ENCODE measurements around the gene TP53BP1. TPM values are rescaled to one million over a fixed set of nuclear protein-coding genes. Genes with fewer than 3 reads are reported as not detected.

TP53BP1 gene
- total RNA-seq, 4 donors from 2014 or later = 46.4 to 98.0 (median 72.7) TPM

DNA sequence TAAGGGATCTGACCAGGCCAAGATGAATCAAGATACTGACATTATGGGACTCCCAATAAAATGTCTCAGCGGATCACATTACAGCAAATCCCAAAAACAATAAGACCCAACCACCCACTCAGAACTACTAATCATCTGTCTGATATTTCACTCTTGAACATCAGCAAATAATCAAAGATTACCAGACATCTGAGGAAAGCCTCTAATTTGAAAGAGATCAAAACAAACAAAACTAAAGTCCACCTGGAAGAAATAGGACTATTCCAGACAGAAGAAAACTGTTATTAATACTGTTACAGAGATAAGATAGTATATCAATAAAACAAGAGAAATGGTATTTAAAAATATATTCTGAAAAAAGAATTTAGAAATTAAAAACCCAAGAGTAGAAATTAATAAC, 29.0 kb downstream of the TP53BP1 start:
- Histone ChIP-seq H3K4me3 (replicated peaks in 1 of 3) (no peak overlapping the region), H3K9me3 (no peaks in the 10 kb centered on the region), H3K36me3 (peaks cover 8 to 31% of the 10 kb centered on the region in 2 donors), H3K27ac (no peak overlapping the region), H3K4me1 (no peaks in the 10 kb centered on the region), H3K27me3 (no peaks in the 10 kb centered on the region)
- 93% methylated on average over 1 of the region's 1 CpG for WGBS, 2 donors
- TF ChIP-seq, protein P1, sequence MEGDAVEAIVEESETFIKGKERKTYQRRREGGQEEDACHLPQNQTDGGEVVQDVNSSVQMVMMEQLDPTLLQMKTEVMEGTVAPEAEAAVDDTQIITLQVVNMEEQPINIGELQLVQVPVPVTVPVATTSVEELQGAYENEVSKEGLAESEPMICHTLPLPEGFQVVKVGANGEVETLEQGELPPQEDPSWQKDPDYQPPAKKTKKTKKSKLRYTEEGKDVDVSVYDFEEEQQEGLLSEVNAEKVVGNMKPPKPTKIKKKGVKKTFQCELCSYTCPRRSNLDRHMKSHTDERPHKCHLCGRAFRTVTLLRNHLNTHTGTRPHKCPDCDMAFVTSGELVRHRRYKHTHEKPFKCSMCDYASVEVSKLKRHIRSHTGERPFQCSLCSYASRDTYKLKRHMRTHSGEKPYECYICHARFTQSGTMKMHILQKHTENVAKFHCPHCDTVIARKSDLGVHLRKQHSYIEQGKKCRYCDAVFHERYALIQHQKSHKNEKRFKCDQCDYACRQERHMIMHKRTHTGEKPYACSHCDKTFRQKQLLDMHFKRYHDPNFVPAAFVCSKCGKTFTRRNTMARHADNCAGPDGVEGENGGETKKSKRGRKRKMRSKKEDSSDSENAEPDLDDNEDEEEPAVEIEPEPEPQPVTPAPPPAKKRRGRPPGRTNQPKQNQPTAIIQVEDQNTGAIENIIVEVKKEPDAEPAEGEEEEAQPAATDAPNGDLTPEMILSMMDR (IDR thresholded peaks at IDR 0.05) = no peak
- TF ChIP-seq POLR2A (IDR thresholded peaks at IDR 0.05) = no peak
- DNase-seq = no peak
- intact Hi-C loops (cut with DNase I) = no loop called here

DNA sequence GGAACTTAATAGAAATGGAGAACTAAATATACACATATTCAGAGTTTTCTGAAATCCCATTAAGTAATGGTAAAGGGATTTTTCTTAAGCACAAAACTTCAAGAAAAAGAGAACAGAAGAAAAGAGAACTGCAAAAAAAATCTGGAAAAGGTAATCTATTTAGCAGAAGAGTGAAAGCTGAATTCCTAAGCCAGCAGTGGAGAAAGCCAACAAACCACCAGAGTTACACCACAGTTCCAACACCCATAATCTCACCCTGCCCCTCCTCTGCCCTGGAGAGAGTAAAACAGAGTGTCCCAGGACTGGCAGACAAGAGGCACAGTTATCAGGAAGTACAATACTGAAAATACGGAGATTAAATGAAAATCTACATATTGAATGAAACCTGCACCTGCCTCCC, 29.4 kb downstream of the TP53BP1 start:
- no peaks in the 10 kb centered on the region for H3K4me1 ChIP-seq
- H3K27ac ChIP-seq = no peak overlapping the region
- no peaks in the 10 kb centered on the region for H3K9me3 ChIP-seq
- WGBS, 2 donors = 92 to 94% methylated on average over 1 of the region's 1 CpG
- H3K27me3 ChIP-seq = no peaks in the 10 kb centered on the region
- TF ChIP-seq, protein P1 (IDR thresholded peaks at IDR 0.05) = no peak
- no peak for TF ChIP-seq POLR2A (IDR thresholded peaks at IDR 0.05)
- peaks cover 8 to 28% of the 10 kb centered on the region in 2 donors for H3K36me3 ChIP-seq
- intact Hi-C loops (cut with DNase I) = no loop called here
- no peak for DNase-seq
- H3K4me3 ChIP-seq (replicated peaks in 1 of 3) = no peak overlapping the region

DNA sequence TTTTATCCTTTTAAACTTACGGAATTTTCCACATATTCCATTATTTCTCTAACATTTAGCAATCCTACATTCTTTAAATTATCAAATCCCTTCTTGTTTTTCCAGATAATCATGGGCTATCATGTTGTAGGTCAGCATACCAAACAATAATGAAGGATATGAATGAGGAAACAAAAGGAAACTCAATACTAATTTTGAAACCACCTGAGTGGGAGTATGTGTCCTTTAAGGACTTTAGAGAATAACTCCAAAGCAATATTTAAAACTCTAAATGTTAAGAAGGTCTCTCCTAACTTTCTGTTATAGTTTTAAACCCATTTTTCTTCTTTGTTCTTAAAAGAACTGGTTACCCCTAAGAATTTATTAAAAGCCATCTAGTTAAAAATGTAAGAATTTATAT, 43.0 kb downstream of the TP53BP1 start:
- H3K4me1 ChIP-seq = no peaks in the 10 kb centered on the region
- no peak for DNase-seq
- TF ChIP-seq, protein P1 (IDR thresholded peaks at IDR 0.05) = no peak
- TF ChIP-seq POLR2A (IDR thresholded peaks at IDR 0.05) = no peak
- WGBS, 2 donors = 97% methylated on average over 1 of the region's 1 CpG
- intact Hi-C loops (cut with DNase I) = no loop called here
- no peak overlapping the region for H3K4me3 ChIP-seq (replicated peaks in 1 of 3)
- H3K27ac ChIP-seq = no peak overlapping the region
- H3K27me3 ChIP-seq = no peaks in the 10 kb centered on the region
- H3K9me3 ChIP-seq = no peaks in the 10 kb centered on the region
- peaks cover 4 to 12% of the 10 kb centered on the region in 2 donors for H3K36me3 ChIP-seq

DNA sequence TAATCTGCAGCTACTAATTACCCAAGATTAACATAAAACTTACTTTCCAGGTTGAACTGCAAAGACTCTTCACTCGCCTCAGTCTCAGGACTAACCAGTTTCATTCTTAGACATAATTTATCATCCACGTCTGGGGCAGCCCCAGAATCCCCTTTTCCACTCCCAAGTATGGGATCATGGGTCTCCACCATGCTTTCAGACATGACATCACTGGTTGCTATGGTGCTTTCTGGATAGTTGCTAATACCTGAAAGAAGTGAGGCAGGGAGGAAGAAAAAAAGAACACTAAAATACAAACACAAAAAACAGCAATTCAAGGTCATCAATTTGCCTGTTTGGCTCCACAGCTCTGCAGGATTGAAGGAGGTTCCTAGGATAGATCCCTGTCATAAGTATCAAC, 46.6 kb downstream of the TP53BP1 start:
- 86 to 90% methylated on average over 2 of the region's 2 CpGs for WGBS, 2 donors
- H3K27me3 ChIP-seq = no peaks in the 10 kb centered on the region
- peaks cover 0 to 2% of the 10 kb centered on the region in 2 donors for H3K4me1 ChIP-seq
- DNase-seq = no peak
- intact Hi-C loops (cut with DNase I) = no loop called here
- no peak overlapping the region for H3K27ac ChIP-seq
- H3K4me3 ChIP-seq (replicated peaks in 1 of 3) = no peak overlapping the region
- H3K9me3 ChIP-seq = no peaks in the 10 kb centered on the region
- TF ChIP-seq POLR2A (IDR thresholded peaks at IDR 0.05) = no peak
- TF ChIP-seq, protein P1 (IDR thresholded peaks at IDR 0.05) = no peak
- H3K36me3 ChIP-seq = peaks cover 2 to 8% of the 10 kb centered on the region in 2 donors

DNA sequence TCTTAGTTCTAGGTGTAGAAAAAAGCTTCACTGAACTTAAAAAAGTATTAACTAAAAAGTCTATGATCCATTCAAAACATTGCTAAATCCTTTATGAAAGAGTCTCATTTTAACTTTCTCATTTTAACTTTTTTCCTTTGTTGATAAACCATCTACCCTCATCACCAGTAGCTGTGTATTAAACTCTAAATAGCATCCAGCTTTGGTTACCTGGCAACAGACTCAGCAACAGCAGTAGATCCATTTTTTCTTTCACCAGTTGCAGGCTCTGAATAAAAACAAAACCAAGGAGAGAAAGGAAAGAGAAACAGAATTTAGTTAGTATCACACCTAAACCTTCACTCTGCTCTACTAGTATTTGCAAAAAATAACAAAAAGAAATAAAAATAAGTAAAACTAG, 51.6 kb downstream of the TP53BP1 start:
- peaks cover 2 to 19% of the 10 kb centered on the region in 2 donors for H3K36me3 ChIP-seq
- H3K4me3 ChIP-seq (replicated peaks in 1 of 3) = no peak overlapping the region

More for the DNA sequence above, 51.6 kb downstream of the TP53BP1 start:
- Histone ChIP-seq H3K9me3 (no peaks in the 10 kb centered on the region), H3K27ac (peak overlapping the region; percentile 63 to 76 (median 70)), H3K4me1 (peaks cover 0 to 12% of the 10 kb centered on the region in 2 donors), H3K27me3 (no peaks in the 10 kb centered on the region)
- no peak for TF ChIP-seq POLR2A (IDR thresholded peaks at IDR 0.05)
- TF ChIP-seq, protein P1 (IDR thresholded peaks at IDR 0.05) = no peak
- intact Hi-C loops (cut with DNase I) = no loop called here
- no peak for DNase-seq
